ENCODE data around the gene MAP1A. TPM values are rescaled to one million over a fixed set of nuclear protein-coding genes. Genes with fewer than 3 reads are reported as not detected.
"Not testable (repeated sequence)": the region's sequence is repeated elsewhere in the genome, so short reads cannot be mapped to it uniquely, and the experiment has no call there.

Gene MAP1A
- total RNA-seq, 2 donors from 2014 or later: 1.9 to 5.6 TPM

DNA sequence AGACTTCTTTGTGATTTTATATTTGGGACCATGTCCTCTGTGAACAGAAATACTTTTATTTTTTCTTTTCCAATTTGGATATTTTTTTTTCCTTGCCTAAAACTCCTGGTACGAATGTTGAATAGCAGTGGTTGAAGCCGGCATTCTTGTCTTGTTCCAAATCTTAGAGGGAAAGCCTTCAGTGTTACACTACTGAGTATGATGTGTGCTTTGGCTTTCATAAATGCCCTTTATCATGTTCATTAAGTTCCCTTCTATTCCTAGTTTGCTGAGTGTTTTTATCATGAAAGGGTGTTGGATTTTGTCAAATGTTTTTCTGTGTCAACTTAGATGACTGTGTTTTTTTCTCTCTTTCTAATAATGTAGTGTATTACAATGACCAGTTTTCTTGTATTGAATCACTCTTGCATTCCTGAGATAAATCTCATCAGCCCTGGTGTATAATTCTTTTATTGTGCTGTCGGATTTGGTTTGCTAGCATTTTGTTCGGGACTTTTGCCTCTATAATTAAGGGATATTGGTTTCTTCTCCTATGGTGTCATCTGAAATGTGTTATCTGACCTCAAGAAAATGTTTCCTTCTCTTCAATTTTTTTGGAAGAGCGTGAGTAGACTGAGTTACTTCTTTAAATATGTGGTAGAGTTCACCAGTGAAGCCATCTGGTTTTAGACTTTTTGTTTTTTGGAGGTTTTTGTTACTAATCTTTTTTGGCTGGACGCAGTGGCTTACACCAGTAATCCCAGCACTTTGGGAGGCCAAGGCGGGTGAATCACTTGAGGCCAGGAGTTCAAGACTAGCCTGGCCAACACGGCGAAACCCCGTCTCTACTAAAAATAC lies 33.3 kb downstream of the MAP1A start:
- TF ChIP-seq, protein P1, sequence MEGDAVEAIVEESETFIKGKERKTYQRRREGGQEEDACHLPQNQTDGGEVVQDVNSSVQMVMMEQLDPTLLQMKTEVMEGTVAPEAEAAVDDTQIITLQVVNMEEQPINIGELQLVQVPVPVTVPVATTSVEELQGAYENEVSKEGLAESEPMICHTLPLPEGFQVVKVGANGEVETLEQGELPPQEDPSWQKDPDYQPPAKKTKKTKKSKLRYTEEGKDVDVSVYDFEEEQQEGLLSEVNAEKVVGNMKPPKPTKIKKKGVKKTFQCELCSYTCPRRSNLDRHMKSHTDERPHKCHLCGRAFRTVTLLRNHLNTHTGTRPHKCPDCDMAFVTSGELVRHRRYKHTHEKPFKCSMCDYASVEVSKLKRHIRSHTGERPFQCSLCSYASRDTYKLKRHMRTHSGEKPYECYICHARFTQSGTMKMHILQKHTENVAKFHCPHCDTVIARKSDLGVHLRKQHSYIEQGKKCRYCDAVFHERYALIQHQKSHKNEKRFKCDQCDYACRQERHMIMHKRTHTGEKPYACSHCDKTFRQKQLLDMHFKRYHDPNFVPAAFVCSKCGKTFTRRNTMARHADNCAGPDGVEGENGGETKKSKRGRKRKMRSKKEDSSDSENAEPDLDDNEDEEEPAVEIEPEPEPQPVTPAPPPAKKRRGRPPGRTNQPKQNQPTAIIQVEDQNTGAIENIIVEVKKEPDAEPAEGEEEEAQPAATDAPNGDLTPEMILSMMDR (IDR thresholded peaks at IDR 0.05): no peak
- Histone ChIP-seq H3K4me1 (no peaks in the 10 kb centered on the region), H3K36me3 (no peaks in the 10 kb centered on the region), H3K27me3 (no peaks in the 10 kb centered on the region), H3K9me3 (no peaks in the 10 kb centered on the region), H3K27ac (no peak overlapping the region), H3K9ac (ENCODE audit: low read depth in 2 of 2, low read length in 2 of 2) (no peak overlapping the region), H3K4me3 (no peak overlapping the region)
- intact Hi-C loops (cut with DNase I): no loop called here
- no peak for DNase-seq

DNA sequence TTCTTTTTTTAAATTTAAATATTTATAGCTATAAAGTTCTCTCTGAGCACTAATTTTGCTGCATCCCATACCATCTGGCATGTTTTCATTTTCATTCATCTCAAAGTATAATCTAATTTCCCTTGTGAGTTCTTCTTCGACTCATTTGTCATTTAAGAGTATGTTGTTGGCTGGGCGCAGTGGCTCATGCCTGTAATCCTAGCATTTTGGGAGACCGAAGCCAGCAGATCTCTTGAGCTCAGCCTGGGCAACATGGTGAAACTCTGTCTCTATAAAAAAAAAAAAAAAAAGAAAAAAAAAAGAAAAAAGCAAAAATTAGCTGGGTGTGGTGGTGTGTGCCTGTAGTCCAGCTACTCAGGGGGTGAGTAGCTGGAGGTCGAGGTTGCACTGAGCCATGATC lies 34.8 kb downstream of the MAP1A start:
- TF ChIP-seq, protein P1 (IDR thresholded peaks at IDR 0.05): no peak
- intact Hi-C loops (cut with DNase I): no loop called here
- no peak overlapping the region for H3K9ac ChIP-seq (ENCODE audit: low read depth in 2 of 2, low read length in 2 of 2)
- no peak overlapping the region for H3K27ac ChIP-seq
- H3K9me3 ChIP-seq: no peaks in the 10 kb centered on the region
- no peak overlapping the region for H3K4me3 ChIP-seq
- no peaks in the 10 kb centered on the region for H3K4me1 ChIP-seq
- H3K36me3 ChIP-seq: no peaks in the 10 kb centered on the region
- DNase-seq: no peak
- H3K27me3 ChIP-seq: no peaks in the 10 kb centered on the region

DNA sequence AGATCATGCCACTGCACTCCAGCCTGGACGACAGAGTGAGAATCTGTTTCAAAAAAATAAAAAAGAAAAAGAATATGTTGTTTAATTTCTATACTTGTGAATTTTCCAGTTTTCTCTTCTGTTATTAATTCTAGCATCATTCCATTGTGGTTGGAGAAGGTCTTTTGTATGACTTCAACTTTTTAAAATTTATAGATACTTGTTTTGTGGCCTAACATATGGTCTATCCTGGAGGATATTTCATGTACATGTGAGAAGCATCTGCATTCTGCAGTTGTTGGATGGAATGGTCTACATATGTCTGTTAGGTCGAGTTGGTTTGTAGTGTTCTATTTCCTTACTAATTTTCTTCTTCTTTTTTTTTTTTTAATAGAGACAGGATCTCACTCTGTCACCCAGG lies 35.6 kb downstream of the MAP1A start:
- Histone ChIP-seq H3K27me3 (no peaks in the 10 kb centered on the region), H3K9ac (ENCODE audit: low read depth in 2 of 2, low read length in 2 of 2) (no peak overlapping the region), H3K36me3 (no peaks in the 10 kb centered on the region), H3K9me3 (no peaks in the 10 kb centered on the region), H3K4me3 (no peak overlapping the region), H3K27ac (no peak overlapping the region), H3K4me1 (no peaks in the 10 kb centered on the region)
- DNase-seq: no peak
- TF ChIP-seq, protein P1 (IDR thresholded peaks at IDR 0.05): no peak
- intact Hi-C loops (cut with DNase I): no loop called here

DNA sequence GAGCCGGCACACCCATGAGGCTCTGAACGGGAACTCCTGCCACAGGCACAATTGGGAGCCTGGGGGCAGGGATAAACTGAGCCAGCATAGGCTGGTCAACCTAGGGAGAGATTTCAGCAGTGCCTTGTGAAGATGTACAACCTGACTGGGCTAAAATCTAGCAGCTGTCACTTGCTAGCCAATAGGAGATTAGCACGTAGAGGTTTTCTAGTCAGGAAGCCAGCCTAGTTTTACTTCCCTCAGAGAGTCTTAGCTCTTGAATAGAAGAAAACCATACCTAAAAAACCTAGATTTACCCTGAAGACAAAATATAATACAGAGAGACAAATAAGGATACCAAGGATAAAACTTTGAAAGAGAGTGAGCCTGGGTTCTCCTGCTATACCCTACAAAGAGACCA lies 45.3 kb downstream of the MAP1A start:
- not testable (repeated sequence) for H3K4me1 ChIP-seq

DNA sequence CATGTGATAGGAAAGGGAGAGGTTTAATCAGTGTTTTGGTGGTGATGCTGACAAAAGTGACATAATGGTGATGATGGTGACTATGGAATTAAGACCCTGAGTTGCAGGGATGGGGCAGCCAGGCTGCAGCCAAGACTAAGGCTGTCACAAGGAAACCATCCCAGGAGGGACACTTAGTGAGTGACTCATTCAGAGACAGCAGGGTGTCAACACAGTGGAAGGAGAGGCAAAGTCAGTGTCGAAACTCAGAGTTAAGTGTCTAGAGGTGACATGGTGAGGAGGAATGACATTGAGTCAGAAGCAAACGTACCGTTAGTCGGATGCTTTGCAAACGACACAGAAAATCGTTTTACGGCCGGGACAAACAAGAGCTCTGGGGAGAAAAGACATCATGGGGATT lies 46.4 kb downstream of the MAP1A start:
- H3K4me1 ChIP-seq; H3K9ac ChIP-seq (ENCODE audit: low read depth in 2 of 2, low read length in 2 of 2); H3K4me3 ChIP-seq; H3K36me3 ChIP-seq; H3K9me3 ChIP-seq; DNase-seq; H3K27me3 ChIP-seq; intact Hi-C loops (cut with DNase I); H3K27ac ChIP-seq: not testable (repeated sequence)

More for the DNA sequence above, 45.3 kb downstream of the MAP1A start:
- H3K27me3 ChIP-seq; H3K27ac ChIP-seq; H3K9me3 ChIP-seq; H3K4me3 ChIP-seq; H3K36me3 ChIP-seq; DNase-seq; H3K9ac ChIP-seq (ENCODE audit: low read depth in 2 of 2, low read length in 2 of 2); intact Hi-C loops (cut with DNase I): not testable (repeated sequence)

DNA sequence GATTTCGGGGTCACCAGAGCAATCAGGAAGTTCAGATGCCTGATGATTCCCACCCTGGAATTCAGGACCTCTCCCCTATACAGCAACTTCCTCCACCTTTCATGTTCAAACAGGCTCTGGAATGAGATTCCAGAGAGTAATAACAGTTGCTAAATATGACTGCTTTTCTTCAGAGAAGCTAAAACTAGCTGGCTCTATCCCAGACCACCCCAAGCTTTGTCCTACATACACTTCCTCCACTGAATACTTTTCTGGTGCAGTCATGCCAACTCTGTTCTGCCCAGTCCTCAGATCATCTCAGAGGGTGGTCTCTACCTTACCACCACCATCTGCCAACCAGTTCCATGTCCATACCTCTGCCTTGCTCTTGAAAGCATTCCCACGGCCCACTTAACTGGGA lies 49.2 kb downstream of the MAP1A start:
- intact Hi-C loops (cut with DNase I); H3K4me1 ChIP-seq: not testable (repeated sequence)

DNA sequence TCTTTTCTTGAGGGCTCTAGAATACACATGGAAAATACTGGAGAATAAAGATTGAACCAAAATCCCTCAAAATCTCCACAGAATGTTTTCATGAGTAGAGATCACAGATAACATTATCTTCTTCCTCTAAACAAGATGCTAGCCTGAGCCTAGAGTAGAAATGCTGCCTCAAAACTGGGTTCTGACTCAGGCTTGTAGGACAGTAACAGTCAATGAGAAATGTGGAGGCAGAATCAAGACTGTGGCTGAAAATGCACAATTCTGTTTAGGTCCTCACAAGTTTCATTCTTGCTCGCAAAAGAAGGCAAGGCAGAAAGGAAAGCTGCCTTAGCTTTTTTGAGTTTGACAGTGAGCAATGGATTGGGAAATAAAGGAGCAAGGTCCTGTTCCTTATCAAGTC lies 57.2 kb downstream of the MAP1A start:
- H3K9me3 ChIP-seq; DNase-seq; H3K27me3 ChIP-seq; H3K4me3 ChIP-seq; H3K36me3 ChIP-seq; intact Hi-C loops (cut with DNase I); H3K4me1 ChIP-seq; H3K27ac ChIP-seq; H3K9ac ChIP-seq (ENCODE audit: low read depth in 2 of 2, low read length in 2 of 2): not testable (repeated sequence)

More for the DNA sequence above, 49.2 kb downstream of the MAP1A start:
- DNase-seq; H3K27me3 ChIP-seq; H3K36me3 ChIP-seq; H3K9me3 ChIP-seq; H3K9ac ChIP-seq (ENCODE audit: low read depth in 2 of 2, low read length in 2 of 2); H3K4me3 ChIP-seq; H3K27ac ChIP-seq: not testable (repeated sequence)

Other genes starting within 250 kb of the MAP1A start
- gene TGM7, start 215.4 kb upstream of the MAP1A start, total RNA-seq: not detected
- 1 to 10 TPM; 7.7 to 8.3 TPM for gene LCMT2, start 187.0 kb upstream of the MAP1A start, total RNA-seq
- 10 to 100 TPM; 26.2 to 26.6 TPM for gene ZSCAN29, start 146.6 kb upstream of the MAP1A start, total RNA-seq
- 10 to 100 TPM; 19.0 to 38.3 TPM for gene TUBGCP4, start 146.5 kb upstream of the MAP1A start, total RNA-seq
- gene TP53BP1, start 24.5 kb upstream of the MAP1A start, total RNA-seq: 10 to 100 TPM; 27.7 to 31.4 TPM
- gene PPIP5K1, start 72.6 kb downstream of the MAP1A start, total RNA-seq: 100 to 1,000 TPM in 1 of 2 donors, 10 to 100 TPM in 1; 62.5 to 116 TPM
- 100 to 1,000 TPM; 216 to 227 TPM for gene CKMT1B, start 76.4 kb downstream of the MAP1A start, total RNA-seq
- gene STRC, start 101.2 kb downstream of the MAP1A start, total RNA-seq: 1 to 10 TPM in 1 of 2 donors, under 1 TPM in 1; 0.74 to 1.1 TPM
- 1 to 10 TPM; 3.6 to 9.2 TPM for gene CATSPER2, start 131.2 kb downstream of the MAP1A start, total RNA-seq
- gene CKMT1A, start 176.3 kb downstream of the MAP1A start, total RNA-seq: 100 to 1,000 TPM; 184 to 204 TPM
- 100 to 1,000 TPM; 554 to 846 TPM for gene PDIA3, start 228.8 kb downstream of the MAP1A start, total RNA-seq

Measured in colonic mucosa (tissue), 4 donors.